Right atrium auricular region (tissue), 2 donors: ENCODE data around the gene INPP5A. TPM values are rescaled to one million over a fixed set of nuclear protein-coding genes. Genes with fewer than 3 reads are reported as not detected.

Source experiments
- DNase-seq: peaks from one replicate; pipeline ENCODE4 v3.0.0-alpha.2; 2019; ENCODE audit warnings: low spot score
- H3K27ac ChIP-seq, 2 donors: fragments of 200-600 bp; sonication (generic); 1 replicate in 1 of 2; 2 replicates in 1 of 2; pipeline ENCODE4 v1.5.1; 2016 to 2019
- H3K27me3 ChIP-seq, 2 donors: fragments of 200-600 bp; sonication (generic); one replicate each; pipeline versions ENCODE4 v1.5.1 to v1.6.0; 2017 to 2019
- H3K36me3 ChIP-seq: fragments of 200-600 bp; sonication (generic); one replicate; pipeline ENCODE4 v1.5.1; 2016
- H3K4me1 ChIP-seq, 2 donors: fragments of 200-600 bp; sonication (generic); one replicate each; pipeline versions ENCODE4 v1.5.1 to v1.6.0; 2017 to 2019
- H3K4me3 ChIP-seq, 2 donors: fragments of 200-600 bp; sonication (generic); 1 replicate in 1 of 2; 2 replicates in 1 of 2; pipeline ENCODE4 v1.5.1; 2017 to 2019; ENCODE audit warnings: mild to moderate bottlenecking in 1 of 2, moderate library complexity in 1 of 2
- H3K9me3 ChIP-seq, 2 donors: fragments of 200-600 bp; sonication (generic); one replicate each; pipeline ENCODE4 v1.5.1; 2019
- CTCF ChIP-seq, 2 donors: fragments of 200-600 bp; sonication (generic); IDR thresholded peaks; one replicate each; pipeline ENCODE4 v1.5.1; 2019; ENCODE audit warnings: antibody characterized with exemption in 2 of 2
- total RNA-seq, 2 donors: library from RNA; depleted of rRNA; stranded (reverse); fragments of >200 nt; gene quantifications; one replicate each; pipeline ENCODE4 v1.1.0, GENCODE V29; 2016

Gene INPP5A
- total RNA-seq, 2 donors from 2014 or later, result 116 to 143 TPM

- DNase-seq, result no peak
- no peak for TF ChIP-seq CTCF (IDR thresholded peaks at IDR 0.05)
- peaks cover 0 to 4% of the 10 kb centered on the region in 2 donors for H3K27me3 ChIP-seq
- H3K4me3 ChIP-seq, result no peak overlapping the region
- no peaks in the 10 kb centered on the region for H3K4me1 ChIP-seq
- H3K36me3 ChIP-seq, result no peaks in the 10 kb centered on the region
- H3K9me3 ChIP-seq, result no peaks in the 10 kb centered on the region
- H3K27ac ChIP-seq, result no peak overlapping the region
Measured at GRCh38 chr10:132828681-132829080, 291.1 kb downstream of the INPP5A start.

DNA sequence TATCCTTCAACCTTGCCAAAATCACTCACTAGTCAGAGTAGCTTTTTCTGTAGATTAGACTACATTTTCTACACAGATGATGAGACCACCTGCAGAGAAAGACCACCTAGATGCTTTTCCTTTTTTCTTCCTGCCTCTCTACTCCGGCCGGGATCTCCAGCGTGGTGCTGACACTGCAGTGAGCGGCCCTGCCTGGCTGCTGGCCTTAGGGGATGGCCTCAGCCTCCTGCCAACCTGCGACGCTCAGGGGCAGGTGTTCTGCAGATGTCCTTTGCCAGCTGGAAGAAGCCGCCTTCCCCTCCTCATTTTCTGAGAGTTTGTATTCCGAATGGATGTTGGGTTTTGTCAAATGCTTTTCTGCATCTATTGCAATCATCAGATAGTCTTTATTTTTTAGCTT is 291.8 kb downstream of the INPP5A start:
- DNase-seq, result no peak
- no peak for TF ChIP-seq CTCF (IDR thresholded peaks at IDR 0.05)
- peaks cover 0 to 5% of the 10 kb centered on the region in 2 donors for H3K27me3 ChIP-seq
- H3K4me1 ChIP-seq, result no peaks in the 10 kb centered on the region
- H3K27ac ChIP-seq, result no peak overlapping the region
- no peaks in the 10 kb centered on the region for H3K9me3 ChIP-seq
- no peaks in the 10 kb centered on the region for H3K36me3 ChIP-seq
- H3K4me3 ChIP-seq, result no peak overlapping the region

DNA sequence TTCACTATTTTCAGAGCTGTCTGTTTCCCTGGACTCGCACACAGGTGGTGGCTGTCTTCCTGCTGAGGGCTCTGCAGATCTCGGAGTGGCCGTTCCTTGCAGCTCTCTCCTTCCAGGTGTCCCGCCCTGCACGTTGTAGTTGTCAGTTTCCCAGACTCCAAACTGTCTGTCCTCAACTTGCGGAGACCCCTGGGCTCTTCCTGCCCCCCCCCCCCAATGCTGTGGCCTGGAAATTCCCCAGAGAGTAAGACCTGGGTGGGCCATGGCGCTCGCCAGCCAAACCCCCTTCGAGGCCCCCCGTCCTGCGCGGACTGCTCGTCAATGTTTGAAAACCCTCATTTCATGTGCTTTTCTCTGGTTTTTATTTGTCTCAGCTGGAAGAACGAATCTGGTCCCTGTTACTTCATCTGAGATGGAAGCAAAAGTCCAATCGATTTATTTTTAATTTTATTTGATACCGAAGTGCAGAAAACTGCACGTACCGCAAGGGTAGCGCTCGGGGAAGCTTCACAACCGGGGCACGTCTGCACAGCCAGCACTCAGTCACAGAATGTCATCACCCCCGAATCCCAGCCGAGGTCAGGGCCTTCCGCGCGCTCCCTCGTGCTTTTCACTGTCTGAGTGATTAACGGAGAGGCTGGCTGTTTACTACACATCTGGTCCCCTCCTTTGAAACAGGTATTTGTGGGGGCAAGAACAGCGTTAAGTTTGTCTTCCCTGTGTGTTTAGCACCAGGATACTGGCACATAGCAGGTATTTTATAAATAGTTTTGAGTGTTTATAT is 294.8 kb downstream of the INPP5A start:
- Histone ChIP-seq H3K27me3 (peaks cover 0 to 5% of the 10 kb centered on the region in 2 donors), H3K36me3 (no peaks in the 10 kb centered on the region)
- no peak for DNase-seq

More for the DNA sequence above, 294.8 kb downstream of the INPP5A start:
- no peak for TF ChIP-seq CTCF (IDR thresholded peaks at IDR 0.05)
- Histone ChIP-seq H3K9me3 (no peaks in the 10 kb centered on the region), H3K4me3 (no peak overlapping the region), H3K27ac (no peak overlapping the region), H3K4me1 (no peaks in the 10 kb centered on the region)

Other genes starting within 250 kb of the INPP5A start
- 1 to 10 TPM; 2.6 to 3.7 TPM for gene STK32C, start 229.8 kb upstream of the INPP5A start, total RNA-seq
- gene LRRC27, start 205.6 kb upstream of the INPP5A start, total RNA-seq, result 1 to 10 TPM; 2.6 to 4.6 TPM
- gene PWWP2B, start 140.6 kb upstream of the INPP5A start, total RNA-seq, result 1 to 10 TPM; 7.7 to 8.1 TPM
- not detected for gene NKX6-2, start 248.4 kb downstream of the INPP5A start, total RNA-seq